Endothelial cell of umbilical vein (primary cell): ENCODE results near the gene PTK6.

Experiments used
- CTCF ChIP-seq, 2 donors: IDR thresholded peaks; 1 replicate in 1 of 2; 2 replicates in 1 of 2; pipeline ENCODE4 v1.5.1; 2011; ENCODE audit warnings: low read length in 2 of 2, mild to moderate bottlenecking in 2 of 2, moderate library complexity in 2 of 2, control low read depth in 1 of 2, inconsistent platforms in 1 of 2, low read depth in 1 of 2; ENCODE audit not compliant: insufficient read depth in 1 of 2; ENCODE audit errors: extremely low read depth in 1 of 2
- MYC ChIP-seq: IDR thresholded peaks from one replicate; pipeline ENCODE4 v1.6.1; 2011; ENCODE audit warnings: mild to moderate bottlenecking, low read depth, low read length

- TF ChIP-seq MYC (no peak), CTCF (IDR thresholded peaks at IDR 0.05; ENCODE audit: extremely low read depth in 1 of 2, insufficient read depth in 1 of 2, low read depth in 1 of 2, low read length in 2 of 2) (no peak)
Observed at GRCh38 chr20:63487116-63487764, 49.9 kb downstream of the PTK6 start.
